NCI-H1694 (cell line): ENCODE results near the gene DUS1L.

ENCODE experiments used
- DNase-seq: peaks from one replicate; lab custom pipeline; 2025; lab: John Stamatoyannopoulos, UW

Gene DUS1L

GRCh38 chr17:82076018-82076784 lies 10.6 kb upstream of the DUS1L start:
- no peak for DNase-seq

GRCh38 chr17:82073446-82073845 lies 7.8 kb upstream of the DUS1L start:
- no peak for DNase-seq

GRCh38 chr17:82072827-82073226 lies 7.2 kb upstream of the DUS1L start:
- no peak for DNase-seq

GRCh38 chr17:82070611-82071010 lies 5.0 kb upstream of the DUS1L start:
- DNase-seq: no peak

- DNase-seq: no peak
These were observed 389 bp downstream of the DUS1L start for GRCh38 chr17:82065193-82065637.

GRCh38 chr17:82064433-82065192 lies 991 bp downstream of the DUS1L start:
- no peak for DNase-seq

- no peak for DNase-seq
These were observed 1.9 kb downstream of the DUS1L start for GRCh38 chr17:82063424-82064415.

- DNase-seq: no peak
These were observed 2.6 kb downstream of the DUS1L start for GRCh38 chr17:82062984-82063368.

- DNase-seq: no peak
These were observed 3.3 kb downstream of the DUS1L start for GRCh38 chr17:82062076-82062983.

- DNase-seq: no peak
These were observed 4.3 kb downstream of the DUS1L start for GRCh38 chr17:82061047-82061925.

GRCh38 chr17:82060614-82061013 lies 5.0 kb downstream of the DUS1L start:
- no peak for DNase-seq

GRCh38 chr17:82060001-82060380 lies 5.6 kb downstream of the DUS1L start:
- DNase-seq: no peak

- DNase-seq: no peak
These were observed 6.2 kb downstream of the DUS1L start for GRCh38 chr17:82059272-82060000.

- DNase-seq: no peak
These were observed 6.8 kb downstream of the DUS1L start for GRCh38 chr17:82058855-82059249.

GRCh38 chr17:82058230-82058854 lies 7.3 kb downstream of the DUS1L start:
- no peak for DNase-seq

- DNase-seq: no peak
These were observed 8.6 kb downstream of the DUS1L start for GRCh38 chr17:82056729-82057621.

GRCh38 chr17:82055965-82056728 lies 9.5 kb downstream of the DUS1L start:
- DNase-seq: no peak
